Smooth muscle cell (in vitro differentiated cells): ENCODE measurements around the gene BSPRY. TPM values are rescaled to one million over a fixed set of nuclear protein-coding genes. Genes with fewer than 3 reads are reported as not detected.
"Not testable (repeated sequence)": the region's sequence is repeated elsewhere in the genome, so short reads cannot be mapped to it uniquely, and the experiment has no call there.

Source experiments
- DNase-seq: peaks from one replicate; lab custom pipeline; 2025; ENCODE audit not compliant: unreplicated experiment; lab: John Stamatoyannopoulos, UW
- H2AFZ ChIP-seq: fragments of 200-600 bp; sonication (generic); 2 replicates; pipeline ENCODE4 v1.6.0; 2016; ENCODE audit warnings: antibody characterized with exemption, low read depth, mild to moderate bottlenecking
- H3F3A ChIP-seq: fragments of 200-600 bp; sonication (generic); 2 replicates; pipeline ENCODE4 v1.6.0; 2017; ENCODE audit warnings: antibody characterized with exemption, low read depth
- H3K27ac ChIP-seq: fragments of 200-600 bp; sonication (generic); 2 replicates; pipeline ENCODE4 v1.5.1; 2016; ENCODE audit warnings: low read depth, mild to moderate bottlenecking
- H3K27me3 ChIP-seq: fragments of 200-600 bp; sonication (generic); 2 replicates; pipeline ENCODE4 v1.6.1; 2016; ENCODE audit warnings: low read depth, mild to moderate bottlenecking
- H3K36me3 ChIP-seq: fragments of 200-600 bp; sonication (generic); 2 replicates; pipeline ENCODE4 v1.5.1; 2016; ENCODE audit warnings: low read depth
- H3K4me1 ChIP-seq: fragments of 200-600 bp; sonication (generic); 2 replicates; pipeline ENCODE4 v1.5.1; 2016; ENCODE audit warnings: low read depth
- H3K4me2 ChIP-seq: fragments of 200-600 bp; sonication (generic); 2 replicates; pipeline ENCODE4 v1.6.0; 2016; ENCODE audit warnings: mild to moderate bottlenecking
- H3K4me3 ChIP-seq: fragments of 200-600 bp; sonication (generic); 2 replicates; pipeline ENCODE4 v1.5.1; 2016; ENCODE audit warnings: mild to moderate bottlenecking
- H3K79me2 ChIP-seq: fragments of 200-600 bp; sonication (generic); 2 replicates; pipeline ENCODE4 v1.6.0; 2016; ENCODE audit warnings: low read depth, mild to moderate bottlenecking
- H3K9ac ChIP-seq: fragments of 200-600 bp; sonication (generic); 2 replicates; pipeline ENCODE4 v1.6.0; 2016; ENCODE audit warnings: low read depth
- H3K9me3 ChIP-seq: fragments of 200-600 bp; sonication (generic); replicated peaks from 2 replicates; pipeline ENCODE4 v1.5.1; 2016; ENCODE audit warnings: low read depth
- H4K20me1 ChIP-seq: fragments of 200-600 bp; sonication (generic); 2 replicates; pipeline ENCODE4 v1.6.0; 2016; ENCODE audit warnings: low read depth
- CTCF ChIP-seq: fragments of 200-600 bp; sonication (generic); IDR thresholded peaks from 2 replicates; pipeline ENCODE4 v1.5.1; 2017; ENCODE audit warnings: borderline replicate concordance, mild to moderate bottlenecking, antibody characterized with exemption; ENCODE audit not compliant: insufficient read depth, poor library complexity, severe bottlenecking
- WGBS: methylation state at CpG from one replicate; pipeline ENCODE4 v1.1.7; 2016; ENCODE audit warnings: low lambda C conversion rate; 5-methylcytosine and 5-hydroxymethylcytosine counted together
- polyA plus RNA-seq: library from polyadenylated mRNA; unstranded; fragments of >200 nt; fragmentation: Nextera tagmentation; extraction: Ambion mirVana; gene quantifications from 2 replicates; pipeline ENCODE4 v1.2.1, GENCODE V29; 2016
- total RNA-seq: library from RNA; depleted of rRNA; stranded (reverse); fragments of >200 nt; gene quantifications from 2 replicates; pipeline ENCODE4 v1.2.3, GENCODE V29; 2014

The BSPRY gene
- total and polyA plus RNA-seq, 2 experiments from 2014 or later: 0.27 to 0.36 TPM

- Histone ChIP-seq H3F3A (no peaks in the 10 kb centered on the region), H3K79me2 (no peaks in the 10 kb centered on the region), H3K27me3 (no peaks in the 10 kb centered on the region), H3K4me3 (no peak overlapping the region), H3K27ac (no peak overlapping the region), H3K9me3 (no peaks in the 10 kb centered on the region), H3K4me2 (no peak overlapping the region), H3K4me1 (no peaks in the 10 kb centered on the region), H3K9ac (no peak overlapping the region), H4K20me1 (no peaks in the 10 kb centered on the region), H2AFZ (no peak overlapping the region), H3K36me3 (no peaks in the 10 kb centered on the region)
- 97% methylated on average over 24 of the region's 24 CpGs for WGBS
- no peak for DNase-seq
- no peak for TF ChIP-seq CTCF
Measured at GRCh38 chr9:113373676-113374392, 24.5 kb downstream of the BSPRY start.

- DNase-seq: no peak
- Histone ChIP-seq H3K4me3 (peak overlapping the region; percentile 85), H3K9ac (no peak overlapping the region), H3F3A (no peaks in the 10 kb centered on the region), H3K27me3 (no peaks in the 10 kb centered on the region), H2AFZ (no peak overlapping the region), H3K27ac (no peak overlapping the region), H3K4me2 (peak overlapping the region; percentile 26), H3K79me2 (no peaks in the 10 kb centered on the region), H4K20me1 (no peaks in the 10 kb centered on the region), H3K9me3 (no peaks in the 10 kb centered on the region), H3K4me1 (no peaks in the 10 kb centered on the region), H3K36me3 (no peaks in the 10 kb centered on the region)
- 92% methylated on average over 6 of the region's 6 CpGs for WGBS
- no peak for TF ChIP-seq CTCF
Measured at GRCh38 chr9:113375057-113376023, 26.0 kb downstream of the BSPRY start.

DNA sequence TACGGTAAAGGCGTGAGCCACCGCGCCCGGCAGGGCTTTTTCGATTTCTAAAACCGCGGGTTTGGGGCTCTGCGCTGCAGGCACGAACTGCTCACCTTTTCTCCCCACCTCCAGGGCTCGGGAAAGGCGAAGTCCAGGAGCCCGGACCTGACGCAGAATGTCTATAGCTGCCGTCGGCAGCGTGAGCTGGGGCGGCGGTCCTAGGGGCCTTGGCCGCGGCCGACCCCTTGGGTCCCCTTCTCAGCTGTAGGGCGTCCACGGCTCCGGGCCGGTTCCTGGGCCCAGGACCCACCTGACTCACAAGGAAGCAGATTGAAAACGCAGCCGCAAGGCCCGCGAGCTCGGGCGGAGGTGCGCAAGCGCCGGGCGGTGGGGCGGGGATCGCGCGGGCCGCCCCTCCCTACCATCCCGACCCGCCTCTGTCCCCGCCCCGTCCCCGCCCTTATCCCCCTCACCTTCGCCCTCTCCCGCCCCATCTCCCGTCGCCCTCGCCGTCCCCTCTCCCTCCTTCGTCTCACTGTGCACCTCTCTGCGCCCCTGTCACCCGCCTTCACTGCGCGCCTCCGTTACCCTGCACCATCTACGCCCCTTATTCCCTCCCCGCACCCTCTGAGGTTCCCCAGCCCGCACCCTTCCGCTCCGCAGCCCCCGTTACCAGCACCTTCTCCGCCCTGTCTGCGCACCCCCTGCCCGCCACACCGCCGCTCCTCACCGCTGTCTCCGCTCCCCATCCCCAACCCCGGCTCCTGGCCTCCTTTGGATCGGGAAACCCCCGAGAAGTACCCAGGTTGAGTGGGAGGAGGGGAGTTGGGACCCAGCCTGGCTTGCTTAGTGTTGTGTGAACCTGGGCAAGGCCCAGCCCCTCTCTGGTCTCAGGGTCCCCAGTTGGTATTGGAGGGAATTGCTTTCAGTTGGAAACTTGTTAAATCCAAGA, 27.6 kb downstream of the BSPRY start, which contains the start of gene HDHD3:
HDHD3 (minus strand) TSS at position 353 of the 934 bp plus-strand sequence. CDS start 2,632 bp downstream, outside the sequence.
- no peaks in the 10 kb centered on the region for H3K27me3 ChIP-seq
- DNase-seq: peak; percentile 39
- no peaks in the 10 kb centered on the region for H4K20me1 ChIP-seq
- H3F3A ChIP-seq: no peaks in the 10 kb centered on the region
- H3K4me1 ChIP-seq: no peaks in the 10 kb centered on the region
- peak within 1 kb of the TSS; percentile 58 for H3K9ac ChIP-seq
- H2AFZ ChIP-seq: peak within 1 kb of the TSS; percentile 97
- 1% methylated on average over 46 of the region's 74 CpGs for WGBS
- H3K36me3 ChIP-seq: no peaks in the 10 kb centered on the region
- H3K27ac ChIP-seq: no peak within 1 kb of the TSS
- no peak for TF ChIP-seq CTCF
- H3K4me3 ChIP-seq: peak within 1 kb of the TSS; percentile 85
- peak within 1 kb of the TSS; percentile 91 for H3K4me2 ChIP-seq
- no peaks in the 10 kb centered on the region for H3K79me2 ChIP-seq
- no peaks in the 10 kb centered on the region for H3K9me3 ChIP-seq

DNA sequence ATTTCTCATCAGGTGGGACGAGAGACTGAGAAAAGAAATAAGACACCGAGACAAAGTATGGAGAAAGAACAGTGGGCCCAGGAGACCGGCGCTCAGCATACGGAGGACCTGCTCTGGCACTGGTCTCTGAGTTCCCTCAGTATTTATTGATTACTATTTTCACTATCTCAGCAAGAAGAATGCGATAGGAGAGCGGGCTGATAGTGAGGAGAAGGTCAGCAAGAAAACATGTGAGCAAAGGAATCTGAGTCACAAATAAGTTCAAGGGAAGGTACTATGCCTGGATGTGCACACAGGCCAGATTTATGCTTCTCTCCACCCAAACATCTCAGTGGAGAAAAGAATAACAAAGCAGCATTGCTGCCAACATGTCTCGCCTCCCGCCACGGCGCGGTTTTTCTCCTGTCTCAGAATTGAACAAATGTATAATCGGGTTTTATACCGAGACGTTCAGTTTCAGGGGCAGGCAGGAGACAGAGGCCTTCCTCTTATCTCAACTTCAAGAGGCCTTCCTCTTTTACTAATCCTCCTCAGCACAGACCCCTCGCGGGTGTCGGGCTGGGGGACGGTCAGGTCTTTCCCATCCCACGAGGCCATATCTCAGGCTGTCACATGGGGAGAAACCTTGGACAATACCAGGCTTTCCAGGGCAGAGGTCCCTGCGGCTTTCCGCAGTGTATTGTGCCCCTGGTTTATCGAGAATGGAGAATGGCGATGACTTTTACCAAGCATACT, 29.9 kb downstream of the BSPRY start:
- H3F3A ChIP-seq, H3K27ac ChIP-seq, H3K9me3 ChIP-seq: not testable (repeated sequence)

GRCh38 chr9:113379829-113380210, 30.5 kb downstream of the BSPRY start:
- not testable (repeated sequence) for H3K36me3 ChIP-seq, H3K9ac ChIP-seq, H3K4me2 ChIP-seq, H3K9me3 ChIP-seq, H3K4me3 ChIP-seq, H3F3A ChIP-seq, H3K79me2 ChIP-seq, H2AFZ ChIP-seq, DNase-seq, H3K27me3 ChIP-seq, H3K4me1 ChIP-seq, H4K20me1 ChIP-seq, H3K27ac ChIP-seq
- 88% methylated on average over 2 of the region's 2 CpGs for WGBS

More for the DNA sequence above, 29.9 kb downstream of the BSPRY start:
- not testable (repeated sequence) for H3K4me2 ChIP-seq, H2AFZ ChIP-seq, H3K4me1 ChIP-seq, H3K79me2 ChIP-seq, H3K9ac ChIP-seq, H3K27me3 ChIP-seq, H3K36me3 ChIP-seq, H3K4me3 ChIP-seq, H4K20me1 ChIP-seq, DNase-seq
- 63% methylated on average over 24 of the region's 24 CpGs for WGBS
